NT2/D1 (cell line): ENCODE measurements around the gene IGSF9.

Source experiments
- DNase-seq: peaks from one replicate; pipeline ENCODE4 v3.0.0-alpha.2; 2011; ENCODE audit warnings: low read depth, low spot score
- H3K27me3 ChIP-seq: 2 replicates; pipeline ENCODE4 v1.6.0; 2011; ENCODE audit warnings: mild to moderate bottlenecking; ENCODE audit not compliant: insufficient read length, insufficient read depth
- H3K36me3 ChIP-seq: 2 replicates; pipeline ENCODE4 v1.6.1; 2011; ENCODE audit warnings: mild to moderate bottlenecking, low read length, mixed read lengths; ENCODE audit not compliant: insufficient read depth, insufficient read length
- H3K4me1 ChIP-seq: 2 replicates; pipeline ENCODE4 v1.5.1; 2011; ENCODE audit not compliant: insufficient read depth, insufficient read length
- H3K4me3 ChIP-seq: 2 replicates; pipeline ENCODE4 v1.5.1; 2011; ENCODE audit warnings: low read depth; ENCODE audit not compliant: insufficient read length
- H3K9ac ChIP-seq: 2 replicates; pipeline ENCODE4 v1.6.0; 2011; ENCODE audit warnings: low read depth; ENCODE audit not compliant: insufficient read length
- H3K9me3 ChIP-seq: 2 replicates; pipeline ENCODE4 v1.5.1; 2011; ENCODE audit warnings: mild to moderate bottlenecking, low read length; ENCODE audit not compliant: insufficient read depth
- SUZ12 ChIP-seq: IDR thresholded peaks from 2 replicates; pipeline ENCODE4 v1.6.1; 2011; ENCODE audit not compliant: insufficient read length, insufficient read depth; ENCODE audit errors: extremely low read depth
- YY1 ChIP-seq: IDR thresholded peaks from 2 replicates; pipeline ENCODE4 v1.6.1; 2011; ENCODE audit not compliant: insufficient read length, insufficient read depth
- ZNF274 ChIP-seq: IDR thresholded peaks from 2 replicates; pipeline ENCODE4 v1.6.1; 2011; ENCODE audit warnings: mild to moderate bottlenecking, low read depth, low read length

The IGSF9 gene

GRCh38 chr1:159890390-159890789 is 55.0 kb downstream of the IGSF9 start:
- H3K9me3 ChIP-seq = no peaks in the 10 kb centered on the region
- H3K4me1 ChIP-seq = no peaks in the 10 kb centered on the region
- no peaks in the 10 kb centered on the region for H3K27me3 ChIP-seq
- no peak overlapping the region for H3K4me3 ChIP-seq
- TF ChIP-seq SUZ12 (no peak), YY1 (no peak), ZNF274 (peak; percentile 23; the same call in 1 of the 2 replicates)
- no peaks in the 10 kb centered on the region for H3K36me3 ChIP-seq
- no peak for DNase-seq
- H3K9ac ChIP-seq = no peak overlapping the region

- Histone ChIP-seq H3K4me3 (no peak overlapping the region), H3K36me3 (no peaks in the 10 kb centered on the region), H3K4me1 (no peaks in the 10 kb centered on the region), H3K27me3 (no peaks in the 10 kb centered on the region), H3K9ac (no peak overlapping the region), H3K9me3 (no peaks in the 10 kb centered on the region)
- no peak for TF ChIP-seq ZNF274
- no peak for TF ChIP-seq SUZ12
- TF ChIP-seq YY1 = no peak
- no peak for DNase-seq
Observed at GRCh38 chr1:159889821-159890252, 55.6 kb downstream of the IGSF9 start.

GRCh38 chr1:159889202-159889601 is 56.2 kb downstream of the IGSF9 start:
- no peak overlapping the region for H3K9ac ChIP-seq
- no peak for DNase-seq

GRCh38 chr1:159884296-159884695 is 61.1 kb downstream of the IGSF9 start:
- no peak overlapping the region for H3K9ac ChIP-seq
- H3K4me1 ChIP-seq = peaks cover 3% of the 10 kb centered on the region
- no peaks in the 10 kb centered on the region for H3K27me3 ChIP-seq
- H3K36me3 ChIP-seq = no peaks in the 10 kb centered on the region
- no peak overlapping the region for H3K4me3 ChIP-seq
- no peak for TF ChIP-seq SUZ12
- no peak for TF ChIP-seq ZNF274
- no peak for TF ChIP-seq YY1
- H3K9me3 ChIP-seq = no peaks in the 10 kb centered on the region
- DNase-seq = no peak

More at GRCh38 chr1:159889202-159889601, 56.2 kb downstream of the IGSF9 start:
- H3K27me3 ChIP-seq = no peaks in the 10 kb centered on the region
- TF ChIP-seq SUZ12 (no peak), YY1 (no peak), ZNF274 (no peak)
- H3K4me3 ChIP-seq = no peak overlapping the region
- no peaks in the 10 kb centered on the region for H3K4me1 ChIP-seq
- H3K9me3 ChIP-seq = no peaks in the 10 kb centered on the region
- H3K36me3 ChIP-seq = no peaks in the 10 kb centered on the region

- TF ChIP-seq SUZ12 = no peak
- no peak for TF ChIP-seq ZNF274
- TF ChIP-seq YY1 = no peak
- Histone ChIP-seq H3K9me3 (no peaks in the 10 kb centered on the region), H3K4me1 (peaks cover 3% of the 10 kb centered on the region), H3K36me3 (no peaks in the 10 kb centered on the region), H3K4me3 (no peak overlapping the region), H3K27me3 (no peaks in the 10 kb centered on the region), H3K9ac (no peak overlapping the region)
- DNase-seq = no peak
Observed at GRCh38 chr1:159883134-159883533, 62.3 kb downstream of the IGSF9 start.

- no peak overlapping the region for H3K4me3 ChIP-seq
- H3K9me3 ChIP-seq = no peaks in the 10 kb centered on the region
- no peak for TF ChIP-seq SUZ12
- no peak for TF ChIP-seq YY1
- no peak for TF ChIP-seq ZNF274
- no peak for DNase-seq
- H3K36me3 ChIP-seq = no peaks in the 10 kb centered on the region
- peaks cover 3% of the 10 kb centered on the region for H3K4me1 ChIP-seq
- H3K9ac ChIP-seq = no peak overlapping the region
- no peaks in the 10 kb centered on the region for H3K27me3 ChIP-seq
Observed at GRCh38 chr1:159882527-159882862, 62.9 kb downstream of the IGSF9 start.

GRCh38 chr1:159881622-159882526 is 63.5 kb downstream of the IGSF9 start:
- peaks cover 3% of the 10 kb centered on the region for H3K4me1 ChIP-seq
- no peak overlapping the region for H3K9ac ChIP-seq
- peaks cover 3% of the 10 kb centered on the region for H3K27me3 ChIP-seq
- no peak overlapping the region for H3K4me3 ChIP-seq
- no peak for TF ChIP-seq YY1
- TF ChIP-seq SUZ12 = no peak
- no peak for TF ChIP-seq ZNF274
- peaks cover 4% of the 10 kb centered on the region for H3K36me3 ChIP-seq
- no peak for DNase-seq
- no peaks in the 10 kb centered on the region for H3K9me3 ChIP-seq
